Measurements from ENCODE around the gene SSBP3.
A peak's percentile ranks its signal among the peaks of the same experiment; 100 is the strongest.

SSBP3 gene

DNA sequence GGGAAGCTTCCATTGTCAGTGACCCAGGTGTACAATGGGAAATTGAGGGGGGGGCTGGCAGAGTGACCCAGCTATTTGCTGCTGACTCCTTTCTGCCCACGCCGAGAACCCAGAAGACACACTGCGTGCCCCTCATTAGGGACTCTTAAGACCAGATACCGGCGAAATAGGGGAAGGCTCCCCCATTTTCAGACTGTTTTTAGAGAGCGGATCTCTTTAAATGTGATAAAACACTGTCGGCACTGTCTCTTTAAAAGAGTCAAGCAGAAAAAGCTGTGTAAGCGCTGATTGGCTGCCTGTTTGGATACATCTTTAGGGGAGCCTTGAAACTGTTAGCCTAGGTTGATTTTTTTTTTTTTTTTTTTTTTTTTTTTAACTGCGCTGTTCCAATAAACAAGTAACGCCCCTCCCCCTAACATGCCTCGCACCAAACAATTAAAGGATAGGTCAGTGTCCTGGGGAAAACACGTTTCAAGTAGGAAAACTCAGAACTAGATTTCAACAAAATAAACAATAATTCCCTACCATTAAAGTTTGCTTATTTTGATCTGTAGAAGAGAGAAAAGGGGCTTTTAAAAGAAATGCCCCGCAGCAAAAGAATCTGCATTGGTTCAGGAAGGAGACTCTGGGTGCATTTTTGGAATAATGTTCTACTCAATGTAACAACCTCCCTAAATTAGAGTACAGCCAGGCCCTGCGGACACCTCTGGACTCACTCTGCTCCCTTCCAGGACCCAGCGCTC lies 1.4 kb upstream of the SSBP3 start:
- in situ Hi-C loops (cut with HindIII; ENCODE audit: low pct_unique_long_range_greater_than_20kb, low sequenced_read_pairs) = no loop called here
- no peak for TF ChIP-seq JUND (IDR thresholded peaks at IDR 0.05; ENCODE audit: low read depth)
- DNase-seq (ENCODE audit: low read depth in 1 of 2, low spot score in 1 of 2) = peak; percentile 82 to 93

DNA sequence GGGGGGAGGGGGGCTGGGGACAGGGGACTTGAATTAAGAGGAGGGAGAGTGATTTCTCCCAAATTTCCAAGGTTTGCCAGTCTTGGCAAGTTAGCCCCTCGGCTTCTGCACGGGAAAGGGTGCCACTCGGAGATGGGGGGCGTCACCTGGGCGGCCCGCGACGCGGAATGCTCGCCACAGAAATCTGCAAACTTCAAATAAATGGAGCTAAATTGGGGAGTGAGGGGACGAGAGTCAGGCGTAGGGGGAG lies 885 bp upstream of the SSBP3 start:
- DNase-seq (ENCODE audit: low read depth in 1 of 2, low spot score in 1 of 2) = no peak
- in situ Hi-C loops (cut with HindIII; ENCODE audit: low pct_unique_long_range_greater_than_20kb, low sequenced_read_pairs) = no loop called here
- TF ChIP-seq JUND (IDR thresholded peaks at IDR 0.05; ENCODE audit: low read depth) = no peak

DNA sequence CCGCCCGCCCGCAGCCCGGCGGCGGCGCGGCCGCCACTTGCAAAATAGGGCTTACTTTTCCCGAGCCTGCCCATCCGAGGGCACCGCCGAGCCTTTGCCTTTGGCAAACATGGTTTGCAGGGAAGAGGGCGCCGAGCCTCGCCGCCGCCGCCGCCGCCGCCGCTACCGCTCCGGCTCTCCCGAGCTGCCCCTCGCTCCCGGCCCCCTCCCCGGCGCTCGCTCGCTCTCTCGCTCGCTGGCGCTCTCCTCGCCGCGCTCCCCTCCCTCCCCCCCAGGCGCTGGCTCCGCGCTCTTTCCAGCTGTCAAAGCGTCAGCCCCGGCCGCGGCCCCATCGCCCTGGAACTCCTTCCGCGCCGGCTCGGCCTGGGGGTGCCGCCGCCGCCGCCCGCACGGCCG lies 298 bp downstream of the SSBP3 start:
- DNase-seq (ENCODE audit: low read depth in 1 of 2, low spot score in 1 of 2) = peak in 1 of 2 experiments; percentile 13
- in situ Hi-C loops (cut with HindIII; ENCODE audit: low pct_unique_long_range_greater_than_20kb, low sequenced_read_pairs) = no loop called here
- TF ChIP-seq JUND (IDR thresholded peaks at IDR 0.05; ENCODE audit: low read depth) = no peak

DNA sequence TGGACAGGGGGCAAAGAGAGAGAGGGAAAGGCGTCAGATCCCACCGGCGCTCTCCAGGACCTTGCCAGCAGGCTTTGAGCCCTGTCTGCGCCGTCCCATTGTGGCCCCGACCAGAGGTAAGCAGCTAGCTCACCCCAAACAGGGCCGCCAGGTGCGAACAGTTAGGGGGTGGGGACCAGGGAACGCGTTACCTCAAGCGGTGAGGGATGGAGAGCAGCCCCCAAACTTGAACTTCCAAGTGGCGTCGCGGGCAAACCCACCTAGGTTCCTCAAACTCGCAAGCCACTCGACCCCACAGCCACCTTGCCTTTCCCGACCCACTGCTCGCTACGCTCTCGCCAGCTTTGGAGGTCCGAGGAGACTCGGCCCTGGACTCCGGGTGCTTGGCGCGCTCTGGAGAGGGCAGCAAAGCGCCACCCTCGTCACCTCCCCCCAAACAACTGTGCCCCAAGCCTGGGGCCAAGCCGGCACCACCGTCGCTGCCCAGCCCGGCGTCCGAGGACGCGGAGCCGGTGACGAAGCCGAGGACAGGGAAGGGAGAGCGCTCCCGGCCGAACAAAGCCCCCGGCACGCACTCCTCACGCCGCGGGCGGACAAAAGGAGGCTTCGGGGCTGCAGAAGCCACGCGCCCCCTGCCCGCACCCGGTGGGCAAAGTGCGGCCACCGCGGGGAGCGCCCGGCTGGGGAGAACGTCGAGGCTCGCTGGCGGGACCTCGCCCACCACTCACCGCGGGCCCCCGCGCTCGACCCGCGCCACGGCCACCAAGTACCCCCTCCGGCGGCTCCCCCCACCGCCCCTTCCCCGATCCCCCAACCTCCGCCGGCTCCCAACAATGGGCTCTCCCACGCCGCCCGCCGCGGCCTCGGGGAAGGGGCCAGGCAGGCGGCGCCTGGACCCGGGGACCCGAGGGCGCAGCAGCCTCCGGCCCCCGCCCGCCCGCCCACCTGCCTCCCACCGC lies 976 bp downstream of the SSBP3 start:
- no peak for DNase-seq (ENCODE audit: low read depth in 1 of 2, low spot score in 1 of 2)
- no peak for TF ChIP-seq JUND (IDR thresholded peaks at IDR 0.05; ENCODE audit: low read depth)
- in situ Hi-C loops (cut with HindIII; ENCODE audit: low pct_unique_long_range_greater_than_20kb, low sequenced_read_pairs) = no loop called here

DNA sequence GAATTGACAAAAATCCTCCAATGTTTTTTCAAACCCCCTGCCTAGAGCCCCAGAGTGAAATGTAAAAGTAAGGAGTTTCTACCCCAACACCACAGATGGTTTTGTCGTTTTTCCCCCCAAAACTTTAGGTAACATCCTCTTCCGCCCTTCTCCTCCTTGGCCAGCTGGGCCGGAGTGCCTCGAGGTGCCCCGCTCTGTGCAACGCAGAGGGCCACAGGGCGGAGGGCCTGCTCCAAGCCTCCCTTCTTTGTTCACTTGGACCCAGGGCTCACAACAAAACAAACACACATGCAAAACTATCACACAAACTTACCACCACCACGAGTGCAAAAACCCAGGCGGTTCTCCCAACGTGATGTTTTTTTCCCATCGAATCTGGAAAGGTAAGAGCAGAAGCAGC lies 1.9 kb downstream of the SSBP3 start:
- in situ Hi-C loops (cut with HindIII; ENCODE audit: low pct_unique_long_range_greater_than_20kb, low sequenced_read_pairs) = no loop called here
- no peak for TF ChIP-seq JUND (IDR thresholded peaks at IDR 0.05; ENCODE audit: low read depth)
- no peak for DNase-seq (ENCODE audit: low read depth in 1 of 2, low spot score in 1 of 2)

DNA sequence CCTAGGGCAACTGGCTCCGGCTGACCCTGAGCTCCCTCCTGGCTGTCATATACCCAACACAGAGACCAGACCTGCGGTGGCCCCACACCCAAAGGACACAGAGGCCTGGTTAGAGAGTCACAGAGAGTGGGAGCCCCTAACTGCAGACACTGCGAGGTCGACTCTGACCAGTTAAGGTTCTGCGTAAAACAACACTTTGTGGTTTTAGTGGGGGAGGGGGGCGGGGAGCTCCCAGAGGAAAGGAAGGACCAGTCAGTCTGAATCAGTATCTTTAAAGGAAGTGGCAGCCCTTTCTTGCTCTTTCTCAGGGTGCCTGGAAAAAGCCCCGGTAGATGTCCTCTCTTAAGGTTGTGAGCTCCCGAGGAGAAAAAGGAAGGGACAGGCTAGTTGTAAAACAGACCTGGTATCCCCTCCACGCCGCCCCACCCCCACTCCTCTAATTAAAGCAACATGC lies 2.4 kb downstream of the SSBP3 start:
- DNase-seq (ENCODE audit: low read depth in 1 of 2, low spot score in 1 of 2) = no peak
- in situ Hi-C loops (cut with HindIII; ENCODE audit: low pct_unique_long_range_greater_than_20kb, low sequenced_read_pairs) = no loop called here

DNA sequence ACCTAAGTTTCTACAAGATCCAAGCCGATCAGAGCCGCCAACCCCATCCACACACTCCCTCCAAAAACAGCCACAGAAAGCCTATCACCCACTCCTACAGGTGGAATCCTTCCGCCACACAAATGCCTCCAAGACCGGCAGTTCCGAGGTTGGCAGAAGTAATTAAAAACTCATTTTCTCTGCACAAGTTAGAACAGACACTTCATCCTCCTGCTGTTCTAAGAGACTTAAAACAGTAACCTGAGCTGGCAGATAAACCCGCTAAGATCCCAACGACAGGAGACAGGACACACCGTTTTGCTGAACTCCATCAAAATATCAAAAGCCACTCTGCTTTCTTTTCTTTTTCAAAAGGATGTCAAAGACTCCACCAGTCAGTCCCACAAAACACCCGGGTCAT lies 2.8 kb downstream of the SSBP3 start:
- TF ChIP-seq JUND (IDR thresholded peaks at IDR 0.05; ENCODE audit: low read depth) = no peak
- no peak for DNase-seq (ENCODE audit: low read depth in 1 of 2, low spot score in 1 of 2)
- in situ Hi-C loops (cut with HindIII; ENCODE audit: low pct_unique_long_range_greater_than_20kb, low sequenced_read_pairs) = no loop called here

More for the DNA sequence above, 2.4 kb downstream of the SSBP3 start:
- no peak for TF ChIP-seq JUND (IDR thresholded peaks at IDR 0.05; ENCODE audit: low read depth)

DNA sequence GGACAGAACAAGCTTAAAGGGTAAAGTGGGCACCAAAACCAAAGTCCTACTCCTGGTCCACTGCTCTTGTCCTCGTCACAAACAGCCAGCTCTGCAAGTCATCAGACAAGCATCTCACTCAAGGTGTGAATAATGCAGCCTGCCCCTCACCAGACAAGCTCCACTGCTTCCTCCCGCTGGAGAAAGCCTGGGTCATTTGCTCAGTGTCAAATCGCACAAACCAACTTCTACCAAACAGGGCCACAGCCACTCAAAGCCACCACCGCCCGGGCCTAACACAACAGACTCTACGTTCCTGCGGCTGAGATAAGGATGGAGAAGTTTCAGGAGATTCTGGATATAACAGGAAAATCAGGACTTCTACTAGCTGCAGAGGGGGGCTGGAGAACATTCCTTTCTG lies 3.3 kb downstream of the SSBP3 start:
- DNase-seq (ENCODE audit: low read depth in 1 of 2, low spot score in 1 of 2) = peak in 1 of 2 experiments; percentile 48
- in situ Hi-C loops (cut with HindIII; ENCODE audit: low pct_unique_long_range_greater_than_20kb, low sequenced_read_pairs) = no loop called here
- no peak for TF ChIP-seq JUND (IDR thresholded peaks at IDR 0.05; ENCODE audit: low read depth)

DNA sequence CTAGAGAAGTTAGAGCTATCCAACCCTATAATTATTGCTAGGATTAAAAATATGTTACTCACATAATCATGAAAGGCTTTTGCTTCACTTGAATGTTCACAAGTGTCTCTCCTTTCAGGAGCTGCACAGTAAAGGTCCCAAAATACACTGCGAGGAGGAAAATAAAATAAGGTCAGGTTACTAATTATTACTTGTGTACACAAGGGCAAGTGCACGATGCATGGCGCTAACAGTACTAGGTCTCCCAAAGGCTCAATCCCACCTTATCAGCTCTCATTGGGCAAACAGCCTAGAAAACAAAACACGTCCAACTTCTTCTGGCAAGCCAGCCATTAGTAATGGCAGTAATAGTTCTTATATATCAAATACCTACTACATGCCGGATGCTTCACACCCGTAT lies 4.4 kb downstream of the SSBP3 start:
- no peak for DNase-seq (ENCODE audit: low read depth in 1 of 2, low spot score in 1 of 2)
- no peak for TF ChIP-seq JUND (IDR thresholded peaks at IDR 0.05; ENCODE audit: low read depth)
- in situ Hi-C loops (cut with HindIII; ENCODE audit: low pct_unique_long_range_greater_than_20kb, low sequenced_read_pairs) = no loop called here

DNA sequence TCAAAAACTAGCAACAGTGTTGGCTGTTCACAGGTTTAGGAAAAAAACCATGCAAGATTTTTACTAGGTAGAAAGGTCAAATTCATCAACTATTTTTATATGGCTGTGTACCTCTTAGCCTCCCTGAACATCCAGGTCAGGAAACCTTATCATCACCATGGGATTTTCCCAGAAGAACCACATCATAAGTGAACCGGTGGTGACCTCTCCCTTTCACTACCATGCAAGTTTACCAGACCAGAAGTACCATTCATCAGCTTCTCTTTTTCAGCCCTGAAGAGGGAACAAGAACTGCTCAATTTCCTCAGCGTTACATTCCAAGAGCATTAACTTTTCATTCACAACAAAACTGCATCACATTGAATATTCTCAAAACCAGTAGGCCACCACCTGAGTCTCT lies 5.9 kb downstream of the SSBP3 start:
- no peak for TF ChIP-seq JUND (IDR thresholded peaks at IDR 0.05; ENCODE audit: low read depth)
- in situ Hi-C loops (cut with HindIII; ENCODE audit: low pct_unique_long_range_greater_than_20kb, low sequenced_read_pairs) = no loop called here
- no peak for DNase-seq (ENCODE audit: low read depth in 1 of 2, low spot score in 1 of 2)

DNA sequence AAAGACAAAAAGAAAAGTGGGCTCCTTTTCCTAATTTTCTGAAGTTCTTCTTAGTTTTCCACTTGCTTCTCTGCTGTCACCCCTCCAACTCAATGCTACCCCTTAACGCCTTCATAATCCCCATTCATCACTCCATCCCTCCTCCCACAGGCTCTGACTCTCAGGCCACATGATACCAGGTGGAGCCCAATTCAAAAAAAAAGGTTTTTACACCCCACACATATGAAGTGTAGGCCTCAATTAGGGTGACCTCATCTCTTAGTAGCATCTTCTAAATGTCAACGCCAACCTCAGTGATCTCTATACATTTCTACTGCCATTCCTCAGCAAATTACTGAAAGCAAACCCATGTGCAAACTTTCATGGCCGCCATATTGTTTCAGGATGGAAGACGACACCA lies 6.4 kb downstream of the SSBP3 start:
- in situ Hi-C loops (cut with HindIII; ENCODE audit: low pct_unique_long_range_greater_than_20kb, low sequenced_read_pairs) = no loop called here
- no peak for TF ChIP-seq JUND (IDR thresholded peaks at IDR 0.05; ENCODE audit: low read depth)
- no peak for DNase-seq (ENCODE audit: low read depth in 1 of 2, low spot score in 1 of 2)

DNA sequence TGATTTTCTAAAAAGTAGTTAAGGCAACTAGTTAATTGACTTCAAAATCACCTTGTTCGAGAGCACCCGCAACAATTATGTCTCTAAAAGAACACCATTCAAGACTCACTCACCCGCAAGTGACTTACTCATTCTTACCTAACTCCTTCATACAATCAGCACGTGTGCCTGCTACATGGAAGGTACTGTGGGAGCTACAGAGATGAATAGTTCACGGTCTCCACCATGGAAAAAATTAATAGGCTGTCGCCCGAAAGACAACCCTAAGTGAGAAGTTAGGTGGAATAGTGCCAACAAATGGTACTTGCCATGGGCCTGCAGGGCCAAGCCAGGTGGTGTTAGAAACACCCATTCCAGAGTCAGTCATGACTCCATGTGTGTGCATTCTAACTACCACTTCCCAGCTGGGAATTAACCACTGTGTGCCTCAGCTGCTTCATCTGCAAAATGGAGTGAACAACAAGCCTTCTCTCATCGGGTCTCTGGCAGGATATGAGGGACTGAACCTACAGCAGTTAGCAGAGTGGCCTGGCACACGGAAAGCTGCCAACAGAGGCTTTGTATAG lies 7.1 kb downstream of the SSBP3 start:
- in situ Hi-C loops (cut with HindIII; ENCODE audit: low pct_unique_long_range_greater_than_20kb, low sequenced_read_pairs) = no loop called here
- TF ChIP-seq JUND (IDR thresholded peaks at IDR 0.05; ENCODE audit: low read depth) = no peak
- no peak for DNase-seq (ENCODE audit: low read depth in 1 of 2, low spot score in 1 of 2)

DNA sequence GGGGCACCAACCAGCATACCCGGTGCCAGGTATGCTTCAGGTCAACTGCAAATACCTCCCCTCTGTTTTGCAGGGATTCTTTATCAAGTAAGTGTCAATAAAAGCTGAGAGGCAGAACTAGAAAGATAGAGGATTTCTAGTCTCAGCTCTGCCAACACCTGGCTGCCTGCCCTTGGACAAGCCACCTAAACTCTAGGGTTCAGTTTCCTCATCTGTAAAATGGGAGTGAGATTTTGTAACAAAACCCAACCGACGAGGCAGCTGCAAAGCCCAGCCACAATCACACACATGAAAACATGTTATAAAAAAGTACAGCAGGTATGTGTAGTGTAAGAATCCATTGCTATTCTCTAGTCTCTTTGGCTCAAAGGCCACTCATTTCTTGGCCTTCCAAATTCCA lies 8.2 kb downstream of the SSBP3 start:
- in situ Hi-C loops (cut with HindIII; ENCODE audit: low pct_unique_long_range_greater_than_20kb, low sequenced_read_pairs) = no loop called here
- no peak for DNase-seq (ENCODE audit: low read depth in 1 of 2, low spot score in 1 of 2)
- TF ChIP-seq JUND (IDR thresholded peaks at IDR 0.05; ENCODE audit: low read depth) = no peak
